CD4-positive, alpha-beta memory T cell (primary cell): ENCODE results near the gene PDE4D. TPM values are rescaled to one million over a fixed set of nuclear protein-coding genes. Genes with fewer than 3 reads are reported as not detected.

ENCODE experiments used
- CTCF ChIA-PET: fragments of 350-600 bp; sonication (Branson Sonifier 250); formaldehyde crosslinking; loops from one replicate; lab custom pipeline; 2021; ENCODE audit warnings: inconsistent platforms; ENCODE audit not compliant: partially characterized antibody; lab: Charles Lee
- POLR2A ChIA-PET: fragments of 350-600 bp; sonication (Branson Sonifier 250); formaldehyde crosslinking; loops from one replicate; lab custom pipeline; 2021; ENCODE audit not compliant: partially characterized antibody; lab: Charles Lee
- DNase-seq, 5 donors: peaks; one replicate each; pipeline versions ENCODE4 v3.0.0 to v3.0.0-alpha.2; 2020 to 2022; ENCODE audit warnings: mixed read lengths in 1 of 5
- H3K27ac ChIP-seq: one replicate; pipeline ENCODE4 v1.7.0; 2013; ENCODE audit warnings: low read depth, low read length
- H3K27me3 ChIP-seq: 2 replicates; pipeline ENCODE4 v1.7.0; 2013; ENCODE audit warnings: mild to moderate bottlenecking, low read length, moderate library complexity; ENCODE audit not compliant: insufficient read depth
- H3K36me3 ChIP-seq: 2 replicates; pipeline ENCODE4 v1.7.0; 2013; ENCODE audit warnings: mild to moderate bottlenecking, low read length, moderate library complexity; ENCODE audit not compliant: insufficient read depth
- H3K4me1 ChIP-seq: 2 replicates; pipeline ENCODE4 v1.7.0; 2013; ENCODE audit warnings: mild to moderate bottlenecking, low read length, moderate library complexity; ENCODE audit not compliant: insufficient read depth
- H3K4me3 ChIP-seq, 2 donors: one replicate each; pipeline ENCODE4 v1.7.0; 2013; ENCODE audit warnings: low read length in 2 of 2, mild to moderate bottlenecking in 1 of 2
- H3K9me3 ChIP-seq, 2 donors: one replicate each; pipeline ENCODE4 v1.7.0; 2013; ENCODE audit warnings: low read length in 2 of 2, control low read depth in 1 of 2; ENCODE audit not compliant: control insufficient read depth in 1 of 2
- H3K27ac Mint-ChIP-seq, 7 donors: one replicate each; pipeline ENCODE4 v1.8.0; 2020 to 2021; ENCODE audit warnings: mixed read lengths in 7 of 7, mild to moderate bottlenecking in 6 of 7, inconsistent platforms in 3 of 7, moderate library complexity in 3 of 7
- H3K27me3 Mint-ChIP-seq, 2 donors: one replicate each; pipeline ENCODE4 v1.8.0; 2020 to 2021; ENCODE audit warnings: mixed read lengths in 2 of 2
- H3K36me3 Mint-ChIP-seq, 2 donors: one replicate each; pipeline ENCODE4 v1.8.0; 2020 to 2021; ENCODE audit warnings: mixed read lengths in 2 of 2, inconsistent platforms in 1 of 2, mild to moderate bottlenecking in 1 of 2
- H3K4me1 Mint-ChIP-seq, 4 donors: one replicate each; pipeline ENCODE4 v1.8.0; 2020 to 2021; ENCODE audit warnings: mixed read lengths in 4 of 4, mild to moderate bottlenecking in 1 of 4
- H3K4me3 Mint-ChIP-seq, 8 donors: one replicate each; pipeline ENCODE4 v1.8.0; 2020 to 2021; ENCODE audit warnings: mixed read lengths in 8 of 8, mild to moderate bottlenecking in 7 of 8, moderate library complexity in 6 of 8, inconsistent platforms in 3 of 8
- H3K9me3 Mint-ChIP-seq, 8 donors: one replicate each; pipeline ENCODE4 v1.8.0; 2020 to 2021; ENCODE audit warnings: mixed read lengths in 8 of 8, mild to moderate bottlenecking in 5 of 8, inconsistent platforms in 3 of 8, moderate library complexity in 1 of 8
- intact Hi-C: fragments of 100-400 bp; cut with micrococcal nuclease; formaldehyde crosslinking; loops from one replicate; pipeline ENCODE4 v1.15.1; 2023
- polyA plus RNA-seq, 2 donors: library from polyadenylated mRNA; unstranded; fragments of 300-500 nt; fragmentation: Illumina TruSeq; gene quantifications; one replicate each; pipeline ENCODE4 v1.2.3, GENCODE V29; 2021
- total RNA-seq, 2 experiments: library from RNA; stranded (reverse); gene quantifications; one replicate each; pipeline ENCODE4 v1.2.3, GENCODE V29; 2021

PDE4D gene
- total and polyA plus RNA-seq, 4 experiments from 2014 or later: 12.3 to 49.7 (median 30.3) TPM

- no peaks in the 10 kb centered on the region for H3K36me3 ChIP-seq
- no peaks in the 10 kb centered on the region for H3K36me3 Mint-ChIP-seq
- peaks cover 6 to 11% of the 10 kb centered on the region in 2 donors for H3K27me3 Mint-ChIP-seq
- no peak overlapping the region for H3K4me3 Mint-ChIP-seq
- no peak for DNase-seq
- H3K4me3 ChIP-seq: no peak overlapping the region
- H3K27ac Mint-ChIP-seq: no peak overlapping the region
- no peaks in the 10 kb centered on the region for H3K4me1 ChIP-seq
- H3K9me3 ChIP-seq: no peaks in the 10 kb centered on the region
- ChIA-PET CTCF (interaction anchor here (0.9 to 5.6 kb wide), 2 partner anchors 9 to 20 kb away, joined by 3 to 36 read pairs; no protein-coding TSS in a partner anchor), POLR2A (no interaction called here)
- no peaks in the 10 kb centered on the region for H3K27me3 ChIP-seq
- peaks cover 3 to 13% (median 8%) of the 10 kb centered on the region in 4 donors for H3K4me1 Mint-ChIP-seq
- intact Hi-C loops: no loop called here
- H3K27ac ChIP-seq: no peak overlapping the region
- no peaks in the 10 kb centered on the region for H3K9me3 Mint-ChIP-seq
Observed at GRCh38 chr5:59791617-59792016, 101.9 kb downstream of the PDE4D start.

GRCh38 chr5:59790776-59791475, 102.6 kb downstream of the PDE4D start:
- Mint-ChIP-seq H3K27me3 (peaks cover 8 to 16% of the 10 kb centered on the region in 2 donors), H3K27ac (peak overlapping the region in 4 of 7 donors; percentile 1 to 75 (median 43)), H3K9me3 (no peaks in the 10 kb centered on the region), H3K36me3 (no peaks in the 10 kb centered on the region), H3K4me3 (peak overlapping the region; percentile 23 to 85 (median 58)), H3K4me1 (peaks cover 3 to 13% (median 8%) of the 10 kb centered on the region in 4 donors)
- Histone ChIP-seq H3K27ac (no peak overlapping the region), H3K36me3 (no peaks in the 10 kb centered on the region), H3K27me3 (no peaks in the 10 kb centered on the region), H3K9me3 (no peaks in the 10 kb centered on the region), H3K4me1 (no peaks in the 10 kb centered on the region), H3K4me3 (no peak overlapping the region)
- intact Hi-C loops: no loop called here
- no peak for DNase-seq
- CTCF ChIA-PET: interaction anchor here (0.9 to 5.6 kb wide), 2 partner anchors 10 to 20 kb away, joined by 3 to 36 read pairs; no protein-coding TSS in a partner anchor
- POLR2A ChIA-PET: no interaction called here

- Mint-ChIP-seq H3K36me3 (no peaks in the 10 kb centered on the region), H3K9me3 (no peaks in the 10 kb centered on the region), H3K4me1 (peaks cover 3 to 13% (median 8%) of the 10 kb centered on the region in 4 donors), H3K4me3 (peak overlapping the region; percentile 23 to 85 (median 58)), H3K27ac (peak overlapping the region in 4 of 7 donors; percentile 1 to 75 (median 43)), H3K27me3 (peaks cover 8 to 17% of the 10 kb centered on the region in 2 donors)
- POLR2A ChIA-PET: no interaction called here
- H3K4me1 ChIP-seq: no peaks in the 10 kb centered on the region
- H3K36me3 ChIP-seq: no peaks in the 10 kb centered on the region
- H3K9me3 ChIP-seq: no peaks in the 10 kb centered on the region
- no peak overlapping the region for H3K4me3 ChIP-seq
- CTCF ChIA-PET: interaction anchor here (5.6 kb wide), 1 partner anchor 10 kb away, joined by 36 read pairs; no protein-coding TSS in a partner anchor
- DNase-seq: no peak
- H3K27ac ChIP-seq: no peak overlapping the region
- H3K27me3 ChIP-seq: no peaks in the 10 kb centered on the region
- intact Hi-C loops: no loop called here
Observed at GRCh38 chr5:59790376-59790775, 103.2 kb downstream of the PDE4D start.

- H3K27ac Mint-ChIP-seq: peak overlapping the region in 3 of 7 donors; percentile 8 to 51 (median 48)
- no peaks in the 10 kb centered on the region for H3K9me3 ChIP-seq
- no peaks in the 10 kb centered on the region for H3K36me3 Mint-ChIP-seq
- H3K36me3 ChIP-seq: no peaks in the 10 kb centered on the region
- CTCF ChIA-PET: interaction anchor here (5.6 kb wide), 1 partner anchor 11 kb away, joined by 36 read pairs; no protein-coding TSS in a partner anchor
- H3K27me3 Mint-ChIP-seq: peaks cover 8 to 19% of the 10 kb centered on the region in 2 donors
- peak overlapping the region in 2 of 8 donors; percentile 26 to 35 for H3K4me3 Mint-ChIP-seq
- peaks cover 3 to 13% (median 8%) of the 10 kb centered on the region in 4 donors for H3K4me1 Mint-ChIP-seq
- no peaks in the 10 kb centered on the region for H3K27me3 ChIP-seq
- H3K27ac ChIP-seq: no peak overlapping the region
- no peaks in the 10 kb centered on the region for H3K4me1 ChIP-seq
- POLR2A ChIA-PET: no interaction called here
- intact Hi-C loops: no loop called here
- H3K4me3 ChIP-seq: no peak overlapping the region
- no peaks in the 10 kb centered on the region for H3K9me3 Mint-ChIP-seq
- no peak for DNase-seq
Observed at GRCh38 chr5:59789894-59790293, 103.6 kb downstream of the PDE4D start.

- Mint-ChIP-seq H3K36me3 (no peaks in the 10 kb centered on the region), H3K27ac (no peak overlapping the region), H3K9me3 (no peaks in the 10 kb centered on the region), H3K4me3 (no peak overlapping the region), H3K4me1 (peaks cover 3 to 13% (median 8%) of the 10 kb centered on the region in 4 donors), H3K27me3 (peaks cover 8 to 19% of the 10 kb centered on the region in 2 donors)
- intact Hi-C loops: no loop called here
- H3K27me3 ChIP-seq: no peaks in the 10 kb centered on the region
- H3K36me3 ChIP-seq: no peaks in the 10 kb centered on the region
- H3K4me3 ChIP-seq: no peak overlapping the region
- ChIA-PET POLR2A (no interaction called here), CTCF (interaction anchor here (5.6 kb wide), 1 partner anchor 11 kb away, joined by 36 read pairs; no protein-coding TSS in a partner anchor)
- H3K4me1 ChIP-seq: no peaks in the 10 kb centered on the region
- H3K9me3 ChIP-seq: no peaks in the 10 kb centered on the region
- no peak for DNase-seq
- H3K27ac ChIP-seq: no peak overlapping the region
Observed at GRCh38 chr5:59789197-59789596, 104.3 kb downstream of the PDE4D start.

- H3K27me3 Mint-ChIP-seq: peaks cover 9 to 17% of the 10 kb centered on the region in 2 donors
- intact Hi-C loops: no loop called here
- CTCF ChIA-PET: interaction anchor here (1.6 to 5.6 kb wide), 2 partner anchors 10 to 14 kb away, joined by 5 to 36 read pairs; no protein-coding TSS in a partner anchor
- Histone ChIP-seq H3K27ac (no peak overlapping the region), H3K36me3 (no peaks in the 10 kb centered on the region), H3K9me3 (no peaks in the 10 kb centered on the region), H3K4me3 (no peak overlapping the region), H3K27me3 (no peaks in the 10 kb centered on the region), H3K4me1 (no peaks in the 10 kb centered on the region)
- no peak for DNase-seq
- no peak overlapping the region for H3K4me3 Mint-ChIP-seq
- H3K9me3 Mint-ChIP-seq: peaks cover 0 to 1% (median 0%) of the 10 kb centered on the region in 8 donors
- POLR2A ChIA-PET: no interaction called here
- H3K27ac Mint-ChIP-seq: no peak overlapping the region
- peaks cover 3 to 13% (median 8%) of the 10 kb centered on the region in 4 donors for H3K4me1 Mint-ChIP-seq
- H3K36me3 Mint-ChIP-seq: no peaks in the 10 kb centered on the region
Observed at GRCh38 chr5:59786334-59786805, 107.2 kb downstream of the PDE4D start.

- H3K36me3 Mint-ChIP-seq: no peaks in the 10 kb centered on the region
- DNase-seq: no peak
- peaks cover 0 to 1% (median 0%) of the 10 kb centered on the region in 8 donors for H3K9me3 Mint-ChIP-seq
- ChIA-PET CTCF (interaction anchor here (1.6 to 5.6 kb wide), 2 partner anchors 11 to 15 kb away, joined by 5 to 36 read pairs; no protein-coding TSS in a partner anchor), POLR2A (no interaction called here)
- H3K36me3 ChIP-seq: no peaks in the 10 kb centered on the region
- no peaks in the 10 kb centered on the region for H3K27me3 ChIP-seq
- H3K4me1 Mint-ChIP-seq: peaks cover 3 to 12% (median 7%) of the 10 kb centered on the region in 4 donors
- no peaks in the 10 kb centered on the region for H3K9me3 ChIP-seq
- no peak overlapping the region for H3K27ac ChIP-seq
- intact Hi-C loops: no loop called here
- H3K27ac Mint-ChIP-seq: no peak overlapping the region
- no peak overlapping the region for H3K4me3 Mint-ChIP-seq
- H3K27me3 Mint-ChIP-seq: peaks cover 9 to 17% of the 10 kb centered on the region in 2 donors
- no peaks in the 10 kb centered on the region for H3K4me1 ChIP-seq
- no peak overlapping the region for H3K4me3 ChIP-seq
Observed at GRCh38 chr5:59785676-59786333, 107.7 kb downstream of the PDE4D start.
